T-helper 17 cell (primary cell): Measurements from ENCODE around the gene RBM19. TPM values are rescaled to one million over a fixed set of nuclear protein-coding genes. Genes with fewer than 3 reads are reported as not detected.

Experiments
- ATAC-seq: fragments of 150-1000 bp; cut with Tn5 transposase; 2 replicates; pipeline ENCODE4 v1.10.0; 2021; ENCODE audit warnings: mild to moderate bottlenecking, moderate library complexity
- DNase-seq, 3 donors: peaks; one replicate each; pipeline versions ENCODE4 v3.0.0 to v3.0.0-alpha.2; 2020 to 2021
- H3K9me3 ChIP-seq: one replicate; pipeline ENCODE4 v1.7.0; 2013; ENCODE audit warnings: low read length, mild to moderate bottlenecking; ENCODE audit not compliant: control insufficient read depth, poor library complexity, severe bottlenecking
- H3K27ac Mint-ChIP-seq: one replicate; pipeline ENCODE4 v1.8.0; 2022; ENCODE audit warnings: mild to moderate bottlenecking, moderate library complexity, mixed read lengths
- H3K27me3 Mint-ChIP-seq: one replicate; pipeline ENCODE4 v1.8.0; 2022; ENCODE audit warnings: mixed read lengths
- H3K36me3 Mint-ChIP-seq: one replicate; pipeline ENCODE4 v1.8.0; 2022; ENCODE audit warnings: low read depth, mixed read lengths
- H3K4me1 Mint-ChIP-seq: one replicate; pipeline ENCODE4 v1.8.0; 2022; ENCODE audit warnings: mild to moderate bottlenecking, mixed read lengths
- H3K4me3 Mint-ChIP-seq: one replicate; pipeline ENCODE4 v1.8.0; 2022; ENCODE audit warnings: mild to moderate bottlenecking, moderate library complexity, mixed read lengths
- total RNA-seq, 4 donors: library from RNA in 2 of 4; stranded (reverse) in 2 of 4; gene quantifications; one replicate each; pipeline ENCODE4 v1.2.3 and lab custom pipeline; 2022 to 2026

Gene RBM19
- total RNA-seq, 2 donors from 2014 or later: 52.9 to 63.0 TPM

- no peaks in the 10 kb centered on the region for H3K27me3 Mint-ChIP-seq
- H3K4me3 Mint-ChIP-seq: no peak overlapping the region
- peaks cover 8% of the 10 kb centered on the region for H3K4me1 Mint-ChIP-seq
- no peaks in the 10 kb centered on the region for H3K9me3 ChIP-seq
- peak overlapping the region; percentile 56 for H3K27ac Mint-ChIP-seq
- DNase-seq (no peak), ATAC-seq (no peak)
- peaks cover 9% of the 10 kb centered on the region for H3K36me3 Mint-ChIP-seq
Observed at GRCh38 chr12:113882690-113883089, 83.4 kb downstream of the RBM19 start.

- peaks cover 9% of the 10 kb centered on the region for H3K36me3 Mint-ChIP-seq
- DNase-seq (no peak), ATAC-seq (no peak)
- no peaks in the 10 kb centered on the region for H3K9me3 ChIP-seq
- peaks cover 8% of the 10 kb centered on the region for H3K4me1 Mint-ChIP-seq
- no peak overlapping the region for H3K4me3 Mint-ChIP-seq
- no peaks in the 10 kb centered on the region for H3K27me3 Mint-ChIP-seq
- no peak overlapping the region for H3K27ac Mint-ChIP-seq
Observed at GRCh38 chr12:113880988-113881962, 84.8 kb downstream of the RBM19 start.

GRCh38 chr12:113880326-113880725, 85.8 kb downstream of the RBM19 start:
- Mint-ChIP-seq H3K4me3 (no peak overlapping the region), H3K27me3 (no peaks in the 10 kb centered on the region), H3K27ac (no peak overlapping the region), H3K4me1 (peaks cover 8% of the 10 kb centered on the region), H3K36me3 (peaks cover 9% of the 10 kb centered on the region)
- H3K9me3 ChIP-seq: no peaks in the 10 kb centered on the region
- DNase-seq: no peak
- ATAC-seq: no peak

- DNase-seq (no peak), ATAC-seq (no peak)
- no peak overlapping the region for H3K4me3 Mint-ChIP-seq
- H3K9me3 ChIP-seq: no peaks in the 10 kb centered on the region
- no peaks in the 10 kb centered on the region for H3K27me3 Mint-ChIP-seq
- H3K4me1 Mint-ChIP-seq: peaks cover 8% of the 10 kb centered on the region
- H3K36me3 Mint-ChIP-seq: peaks cover 9% of the 10 kb centered on the region
- no peak overlapping the region for H3K27ac Mint-ChIP-seq
Observed at GRCh38 chr12:113879658-113880057, 86.5 kb downstream of the RBM19 start.

- Mint-ChIP-seq H3K4me3 (no peak overlapping the region), H3K27ac (no peak overlapping the region), H3K36me3 (peaks cover 7% of the 10 kb centered on the region), H3K27me3 (no peaks in the 10 kb centered on the region), H3K4me1 (peaks cover 6% of the 10 kb centered on the region)
- DNase-seq: no peak
- ATAC-seq: no peak
- no peaks in the 10 kb centered on the region for H3K9me3 ChIP-seq
Observed at GRCh38 chr12:113877607-113878006, 88.5 kb downstream of the RBM19 start.

DNA sequence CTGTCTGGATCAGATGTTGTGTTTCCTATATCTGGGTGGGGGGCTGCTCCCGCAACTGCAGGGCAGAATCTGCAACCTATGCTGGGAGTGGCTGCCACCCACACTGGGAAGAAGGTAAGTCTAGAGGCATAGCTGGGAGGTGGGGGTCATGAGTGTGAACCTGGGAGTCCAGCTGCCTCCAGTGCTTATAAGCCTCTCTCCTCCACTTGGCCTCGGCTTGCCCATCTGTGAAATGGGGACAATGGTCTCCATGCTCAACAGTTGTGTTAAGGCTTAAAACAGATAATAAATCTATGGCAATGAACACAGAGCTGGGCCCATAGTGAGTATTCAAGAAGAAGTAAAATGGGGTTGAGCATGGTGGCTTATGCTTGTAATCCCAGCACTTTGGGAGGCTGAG, 90.0 kb downstream of the RBM19 start:
- ATAC-seq: no peak
- Mint-ChIP-seq H3K27ac (no peak overlapping the region), H3K4me1 (peaks cover 6% of the 10 kb centered on the region)

GRCh38 chr12:113875691-113876090, 90.4 kb downstream of the RBM19 start:
- no peaks in the 10 kb centered on the region for H3K9me3 ChIP-seq
- H3K27ac Mint-ChIP-seq: no peak overlapping the region
- ATAC-seq (no peak), DNase-seq (no peak)
- peaks cover 5% of the 10 kb centered on the region for H3K4me1 Mint-ChIP-seq
- H3K4me3 Mint-ChIP-seq: no peak overlapping the region
- H3K36me3 Mint-ChIP-seq: peaks cover 7% of the 10 kb centered on the region
- H3K27me3 Mint-ChIP-seq: no peaks in the 10 kb centered on the region

More for the DNA sequence above, 90.0 kb downstream of the RBM19 start:
- no peak for DNase-seq
- peaks cover 7% of the 10 kb centered on the region for H3K36me3 Mint-ChIP-seq
- H3K4me3 Mint-ChIP-seq: no peak overlapping the region
- H3K27me3 Mint-ChIP-seq: no peaks in the 10 kb centered on the region
- H3K9me3 ChIP-seq: no peaks in the 10 kb centered on the region

DNA sequence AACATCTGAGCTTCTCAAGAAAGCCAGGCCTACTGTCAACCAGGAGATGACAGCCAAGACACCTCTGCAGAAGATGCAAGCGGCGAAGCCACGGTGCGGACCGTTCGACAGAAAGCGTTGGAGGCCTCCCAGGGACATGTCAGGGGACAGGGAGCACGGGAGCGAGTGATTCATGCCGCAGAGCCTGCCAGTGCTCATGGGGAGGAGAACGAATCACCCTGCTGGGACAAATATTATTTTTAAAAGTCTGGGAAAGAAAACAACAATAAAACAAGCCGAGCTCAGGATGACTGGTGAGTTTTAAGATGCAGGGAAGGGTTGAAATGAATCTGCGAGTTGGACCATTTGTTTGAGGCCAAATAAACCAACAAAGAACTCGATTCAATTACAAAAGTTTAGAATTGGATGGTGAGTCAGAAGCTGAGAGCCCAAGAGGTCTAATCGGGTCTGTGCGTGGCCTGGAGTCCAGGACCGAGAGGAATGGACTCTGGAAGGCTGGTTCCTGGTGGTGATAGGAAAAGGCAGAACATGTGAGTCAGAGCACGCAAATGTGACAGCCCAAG, 91.0 kb downstream of the RBM19 start:
- Mint-ChIP-seq H3K4me1 (peaks cover 3% of the 10 kb centered on the region), H3K27me3 (no peaks in the 10 kb centered on the region), H3K27ac (peak overlapping the region; percentile 24), H3K4me3 (no peak overlapping the region), H3K36me3 (peaks cover 5% of the 10 kb centered on the region)
- no peak for ATAC-seq
- H3K9me3 ChIP-seq: no peaks in the 10 kb centered on the region
- DNase-seq: no peak

DNA sequence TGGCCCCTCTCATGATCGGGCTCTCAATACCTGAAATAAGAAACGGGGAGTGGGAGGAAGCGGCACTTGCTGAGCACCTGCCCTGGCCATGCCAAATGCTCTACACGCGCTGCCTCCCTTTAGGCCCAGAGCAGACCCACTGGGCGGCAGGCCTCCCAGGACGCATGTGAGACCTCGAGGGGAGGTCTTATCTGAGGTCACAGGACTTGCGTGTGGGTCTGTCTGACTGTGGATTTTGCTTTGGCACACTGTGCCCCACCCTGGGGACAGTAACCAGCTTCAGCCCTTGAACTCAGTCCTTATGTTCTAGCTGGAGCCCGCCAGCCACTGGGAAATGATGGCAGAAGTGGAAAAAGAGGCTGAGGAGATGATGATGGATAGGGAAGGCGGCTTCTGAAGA, 91.8 kb downstream of the RBM19 start:
- Mint-ChIP-seq H3K27me3 (no peaks in the 10 kb centered on the region), H3K36me3 (peaks cover 2% of the 10 kb centered on the region), H3K27ac (peak overlapping the region; percentile 24), H3K4me3 (no peak overlapping the region), H3K4me1 (peaks cover under 1% of the 10 kb centered on the region)
- DNase-seq (no peak), ATAC-seq (no peak)
- no peaks in the 10 kb centered on the region for H3K9me3 ChIP-seq

DNA sequence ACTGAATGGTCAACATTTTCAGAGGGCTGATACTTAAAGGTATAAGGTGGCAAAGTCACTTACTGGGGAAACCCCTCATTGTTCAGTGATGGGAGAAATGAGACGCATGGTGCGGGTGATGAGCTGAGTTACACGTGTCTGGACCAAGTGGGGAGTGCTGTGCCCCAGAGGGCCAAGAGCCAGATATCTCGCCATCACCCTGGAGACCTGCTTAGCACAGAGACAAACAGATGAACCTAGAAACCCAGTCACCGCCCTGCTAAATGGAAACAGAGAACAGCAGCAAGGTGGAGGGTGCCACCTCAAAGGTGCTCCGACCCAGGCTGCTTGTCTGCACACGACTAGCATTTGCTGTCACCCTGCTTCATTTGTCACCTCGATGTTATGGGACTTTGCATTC, 92.4 kb downstream of the RBM19 start:
- Mint-ChIP-seq H3K4me3 (no peak overlapping the region), H3K27me3 (no peaks in the 10 kb centered on the region), H3K36me3 (peaks cover 2% of the 10 kb centered on the region), H3K4me1 (no peaks in the 10 kb centered on the region), H3K27ac (no peak overlapping the region)
- DNase-seq: no peak
- no peak for ATAC-seq
- H3K9me3 ChIP-seq: no peaks in the 10 kb centered on the region

GRCh38 chr12:113870890-113871289, 95.2 kb downstream of the RBM19 start:
- Mint-ChIP-seq H3K27me3 (no peaks in the 10 kb centered on the region), H3K27ac (no peak overlapping the region), H3K4me1 (no peaks in the 10 kb centered on the region), H3K4me3 (no peak overlapping the region), H3K36me3 (peaks cover 2% of the 10 kb centered on the region)
- DNase-seq (no peak), ATAC-seq (no peak)
- no peaks in the 10 kb centered on the region for H3K9me3 ChIP-seq

- H3K27me3 Mint-ChIP-seq: no peaks in the 10 kb centered on the region
- H3K27ac Mint-ChIP-seq: no peak overlapping the region
- DNase-seq (no peak), ATAC-seq (no peak)
- no peaks in the 10 kb centered on the region for H3K9me3 ChIP-seq
- H3K36me3 Mint-ChIP-seq: peaks cover 2% of the 10 kb centered on the region
- no peak overlapping the region for H3K4me3 Mint-ChIP-seq
- peaks cover 1% of the 10 kb centered on the region for H3K4me1 Mint-ChIP-seq
Observed at GRCh38 chr12:113870035-113870434, 96.1 kb downstream of the RBM19 start.

GRCh38 chr12:113868365-113868764, 97.8 kb downstream of the RBM19 start:
- ATAC-seq (no peak), DNase-seq (no peak)
- Mint-ChIP-seq H3K4me1 (peaks cover 5% of the 10 kb centered on the region), H3K36me3 (no peaks in the 10 kb centered on the region), H3K4me3 (no peak overlapping the region), H3K27me3 (no peaks in the 10 kb centered on the region), H3K27ac (no peak overlapping the region)
- no peaks in the 10 kb centered on the region for H3K9me3 ChIP-seq
